HG03439 (cell line): ENCODE measurements around the gene MARF1.
"Not testable (repeated sequence)": the region's sequence is repeated elsewhere in the genome, so short reads cannot be mapped to it uniquely, and the experiment has no call there.

Source experiments
- ATAC-seq: cut with Tn5 transposase; IDR thresholded peaks from one replicate; pipeline ENCODE4 v1.9.1; 2021; ENCODE audit warnings: mild to moderate bottlenecking, moderate library complexity; ENCODE audit not compliant: unreplicated experiment

MARF1 gene

GRCh38 chr16:15573274-15573895 is 69.6 kb downstream of the MARF1 start:
- no peak for ATAC-seq

- no peak for ATAC-seq
These were observed 70.5 kb downstream of the MARF1 start for GRCh38 chr16:15572329-15573001.

- ATAC-seq: no peak
These were observed 71.4 kb downstream of the MARF1 start for GRCh38 chr16:15571557-15571956.

DNA sequence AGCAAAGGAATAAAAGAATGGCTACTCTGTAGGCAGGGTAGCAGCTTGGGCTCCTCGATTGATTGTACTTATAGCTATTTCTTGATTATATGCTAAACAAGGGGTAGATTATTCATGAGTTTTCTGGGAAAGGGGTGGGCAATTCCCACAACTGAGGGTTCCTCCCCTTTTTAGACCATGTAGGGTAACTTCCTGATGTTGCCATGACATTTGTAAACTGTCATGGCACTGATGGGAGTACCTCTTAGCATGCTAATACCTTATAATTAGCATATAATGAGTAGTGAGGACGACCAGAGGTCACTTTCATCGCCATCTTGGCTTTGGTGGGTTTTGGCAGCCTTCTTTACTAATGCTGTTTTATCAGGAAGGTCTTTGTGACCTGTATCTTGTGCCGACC is 72.3 kb downstream of the MARF1 start:
- not testable (repeated sequence) for ATAC-seq

GRCh38 chr16:15567823-15568222 is 75.1 kb downstream of the MARF1 start:
- no peak for ATAC-seq

GRCh38 chr16:15566095-15566494 is 76.9 kb downstream of the MARF1 start:
- no peak for ATAC-seq

DNA sequence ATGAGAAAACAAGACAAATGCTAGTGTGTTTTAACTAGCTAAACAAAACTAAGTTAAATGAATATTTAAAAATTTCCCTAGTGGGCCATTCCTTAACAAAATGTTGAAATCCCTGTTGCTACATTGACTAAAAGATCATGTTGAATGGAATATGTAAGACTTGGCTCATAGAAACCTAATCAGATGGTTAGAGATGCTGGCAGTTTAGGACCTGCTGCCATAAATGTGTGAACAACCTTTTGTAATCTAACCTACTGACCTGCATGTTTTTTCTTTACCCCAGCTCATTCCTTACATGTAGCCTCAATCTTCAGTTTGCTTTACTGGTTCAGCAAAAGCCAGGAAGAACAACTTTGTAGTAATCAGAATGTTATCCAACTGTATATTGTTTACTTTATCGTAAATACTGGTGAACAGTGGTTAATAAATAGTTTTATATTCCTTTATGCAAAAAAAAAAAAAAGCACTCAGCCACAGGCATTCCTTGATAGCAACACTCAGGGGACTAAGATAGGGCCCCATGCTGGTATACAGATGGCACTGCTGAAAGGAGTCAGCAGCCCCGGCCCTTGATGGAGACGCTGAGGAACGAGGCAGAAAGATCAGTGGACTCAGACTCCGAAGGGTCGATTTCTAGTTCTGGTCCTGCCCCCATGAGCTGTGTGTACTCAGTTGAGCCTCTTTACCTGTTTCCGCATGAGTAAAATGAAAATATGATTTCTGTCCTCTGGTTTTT is 78.2 kb downstream of the MARF1 start:
- no peak for ATAC-seq

- ATAC-seq: no peak
These were observed 83.8 kb downstream of the MARF1 start for GRCh38 chr16:15559176-15559575.

- ATAC-seq: no peak
These were observed 85.7 kb downstream of the MARF1 start for GRCh38 chr16:15557258-15557657.

DNA sequence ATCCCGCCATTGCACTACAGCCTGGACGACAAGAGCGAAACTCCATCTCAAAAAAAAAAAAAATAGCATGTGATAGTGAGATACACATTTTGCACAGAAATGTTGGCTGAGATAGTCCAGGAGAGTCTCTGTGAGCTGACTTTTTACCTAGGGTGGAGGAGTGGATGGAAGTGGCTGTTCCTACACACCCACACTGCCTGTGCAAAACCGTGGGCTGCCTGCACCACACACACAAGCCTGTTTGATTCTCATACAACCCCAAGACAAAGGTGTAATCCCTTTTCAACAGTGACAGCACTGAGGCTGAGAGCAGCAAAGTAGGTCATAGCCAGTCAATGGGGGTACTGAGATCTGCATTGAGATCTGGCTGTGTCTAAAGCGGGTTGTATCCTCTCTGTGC is 86.8 kb downstream of the MARF1 start:
- ATAC-seq: no peak

GRCh38 chr16:15553313-15554088 is 89.5 kb downstream of the MARF1 start:
- no peak for ATAC-seq

- no peak for ATAC-seq
These were observed 90.4 kb downstream of the MARF1 start for GRCh38 chr16:15552507-15552906.

DNA sequence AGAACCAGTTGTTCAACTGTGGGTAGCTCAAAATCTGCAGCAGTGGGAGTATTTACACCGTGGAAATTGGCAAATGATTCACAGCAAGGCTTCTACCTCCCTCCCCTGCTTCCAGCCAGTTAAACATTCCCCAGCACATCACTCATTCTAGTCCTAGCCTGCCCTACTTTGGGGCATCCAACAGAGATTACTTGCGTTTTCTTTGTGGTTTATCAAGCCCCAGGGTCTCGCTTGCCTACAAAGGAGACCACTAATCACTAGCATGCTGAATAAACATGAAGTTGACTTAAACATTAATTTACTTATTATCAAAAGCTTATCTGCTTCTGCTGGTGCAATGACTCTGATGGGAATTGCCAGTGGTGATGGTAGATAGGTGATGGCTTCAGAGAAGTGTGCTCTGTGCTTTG is 94.5 kb downstream of the MARF1 start:
- ATAC-seq: no peak

DNA sequence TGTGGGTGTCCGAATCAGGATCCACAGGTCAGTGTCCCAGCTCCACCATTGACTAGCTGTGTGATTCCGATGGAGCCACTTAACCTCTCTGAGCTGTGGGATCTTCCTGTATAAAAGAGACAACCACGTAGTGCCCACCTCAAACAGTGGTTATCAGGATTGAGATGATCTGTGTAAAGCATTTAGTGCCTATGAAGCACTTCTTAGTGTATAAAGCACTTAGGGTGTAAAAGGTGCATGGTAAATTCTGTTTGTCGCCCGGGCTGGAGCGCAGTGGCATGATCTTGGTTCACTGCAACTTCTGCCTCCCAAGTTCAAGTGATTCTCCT is 95.2 kb downstream of the MARF1 start:
- ATAC-seq: no peak

GRCh38 chr16:15547072-15547767 is 95.7 kb downstream of the MARF1 start:
- ATAC-seq: not testable (repeated sequence)

DNA sequence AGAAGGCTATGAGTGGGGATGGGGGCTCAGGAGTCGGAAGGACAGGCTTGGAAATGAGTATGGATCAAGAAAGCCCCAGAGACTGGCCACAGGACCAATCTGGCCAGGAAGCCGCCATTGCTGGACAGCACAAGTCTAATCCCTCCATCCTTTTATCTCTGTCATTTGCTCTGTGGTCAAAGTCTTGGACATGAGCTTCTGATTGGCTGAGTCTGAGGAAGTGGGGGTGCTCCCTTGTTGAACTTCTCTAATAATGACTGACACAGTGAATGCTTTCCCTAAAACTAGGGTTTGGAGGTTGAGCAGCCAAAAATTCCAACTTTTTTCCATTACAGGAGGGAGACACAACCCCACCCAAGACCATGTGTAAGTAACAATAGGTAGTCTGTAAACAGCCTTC is 97.4 kb downstream of the MARF1 start:
- no peak for ATAC-seq

DNA sequence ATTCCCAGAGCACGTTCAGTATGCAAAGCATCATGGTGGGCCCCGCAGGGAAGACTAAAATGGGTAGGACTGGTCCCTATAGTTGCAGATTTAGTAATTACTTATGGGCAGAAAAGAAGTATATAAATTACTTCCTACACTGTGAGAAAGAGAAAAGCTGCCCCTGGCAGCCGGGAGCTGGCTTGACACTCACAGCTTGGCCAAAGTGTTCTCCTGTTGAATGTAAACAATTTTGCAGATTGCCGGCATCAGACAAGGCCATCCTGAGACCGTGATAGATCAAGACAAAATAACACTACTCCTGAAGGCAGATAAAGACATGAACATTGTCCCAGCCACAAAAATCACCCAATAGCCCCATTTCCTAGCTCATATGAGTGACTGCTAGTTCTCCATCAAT is 98.5 kb downstream of the MARF1 start:
- ATAC-seq: no peak
